NB4 (cell line): ENCODE results near the gene NUAK2.

Experiments
- DNase-seq: peaks from one replicate; pipeline ENCODE4 v3.0.0; 2010; ENCODE audit warnings: low read depth
- H3K4me3 ChIP-seq: one replicate; pipeline ENCODE4 v1.5.1; 2011; ENCODE audit warnings: mild to moderate bottlenecking, low read depth, low read length, moderate library complexity
- CTCF ChIP-seq: IDR thresholded peaks from one replicate; pipeline ENCODE4 v1.5.1; 2012; ENCODE audit warnings: low read depth, low read length
- MAX ChIP-seq: IDR thresholded peaks from 2 replicates; pipeline ENCODE4 v1.6.1; 2011; ENCODE audit warnings: low read depth, low read length
- MYC ChIP-seq: IDR thresholded peaks from 2 replicates; pipeline ENCODE4 v1.6.1; 2011; ENCODE audit warnings: low read depth, low read length
- POLR2A ChIP-seq: IDR thresholded peaks from 2 replicates; pipeline ENCODE4 v1.6.1; 2011; ENCODE audit warnings: mild to moderate bottlenecking; ENCODE audit not compliant: insufficient read length; ENCODE audit errors: extremely low read depth

NUAK2 gene

GRCh38 chr1:205260948-205261732 is 60.4 kb downstream of the NUAK2 start:
- peak; percentile 84 for DNase-seq
- no peak for TF ChIP-seq POLR2A
- TF ChIP-seq MYC, result no peak
- no peak for TF ChIP-seq CTCF
- no peak for TF ChIP-seq MAX
- H3K4me3 ChIP-seq, result no peak overlapping the region

- H3K4me3 ChIP-seq, result no peak overlapping the region
- TF ChIP-seq MYC (no peak), POLR2A (no peak), CTCF (no peak), MAX (no peak)
- no peak for DNase-seq
Measured at GRCh38 chr1:205259998-205260397, 61.5 kb downstream of the NUAK2 start.

GRCh38 chr1:205259324-205259832 is 62.2 kb downstream of the NUAK2 start:
- TF ChIP-seq CTCF, result no peak
- peak; percentile 78 for TF ChIP-seq MAX
- peak; percentile 29 for DNase-seq
- H3K4me3 ChIP-seq, result no peak overlapping the region

GRCh38 chr1:205258719-205259118 is 62.8 kb downstream of the NUAK2 start:
- no peak for TF ChIP-seq POLR2A
- DNase-seq, result no peak
- H3K4me3 ChIP-seq, result no peak overlapping the region

GRCh38 chr1:205258261-205258691 is 63.3 kb downstream of the NUAK2 start:
- no peak for DNase-seq
- no peak overlapping the region for H3K4me3 ChIP-seq
- TF ChIP-seq CTCF, result no peak
- TF ChIP-seq MAX, result peak; percentile 42
- TF ChIP-seq MYC, result no peak
- no peak for TF ChIP-seq POLR2A

- TF ChIP-seq MYC, result no peak
- TF ChIP-seq POLR2A, result no peak
- no peak for TF ChIP-seq MAX
- no peak for TF ChIP-seq CTCF
- DNase-seq, result no peak
- H3K4me3 ChIP-seq, result no peak overlapping the region
Measured at GRCh38 chr1:205257735-205258134, 63.8 kb downstream of the NUAK2 start.
